GM18519 (cell line): Measurements from ENCODE around the gene JTB.
"Not testable (repeated sequence)": the region's sequence is repeated elsewhere in the genome, so short reads cannot be mapped to it uniquely, and the experiment has no call there.

Source experiments
- ATAC-seq: cut with Tn5 transposase; IDR thresholded peaks from one replicate; pipeline ENCODE4 v1.9.1; 2021; ENCODE audit warnings: mild to moderate bottlenecking, moderate library complexity; ENCODE audit not compliant: unreplicated experiment, low FRiP score

Gene JTB

GRCh38 chr1:153977250-153978240, at the start of gene JTB:
TSS of gene JTB (minus strand) at chr1:153977674. CDS start at chr1:153977252, 422 bp downstream.
- no peak for ATAC-seq

- no peak for ATAC-seq
Observed at GRCh38 chr1:154019940-154020339, 42.5 kb upstream of the JTB start.

- no peak for ATAC-seq
Observed at GRCh38 chr1:154019269-154019668, 41.8 kb upstream of the JTB start.

GRCh38 chr1:154014154-154014907, 36.9 kb upstream of the JTB start:
- no peak for ATAC-seq

GRCh38 chr1:154012543-154012942, 35.1 kb upstream of the JTB start:
- ATAC-seq = not testable (repeated sequence)

- ATAC-seq = no peak
Observed at GRCh38 chr1:154012129-154012528, 34.7 kb upstream of the JTB start.

- ATAC-seq = no peak
Observed at GRCh38 chr1:154006136-154006535, 28.7 kb upstream of the JTB start.

GRCh38 chr1:154000420-154000819, 22.9 kb upstream of the JTB start:
- ATAC-seq = no peak

- ATAC-seq = not testable (repeated sequence)
Observed at GRCh38 chr1:153996882-153997281, 19.4 kb upstream of the JTB start.

- ATAC-seq = no peak
Observed at GRCh38 chr1:153995640-153996039, 18.2 kb upstream of the JTB start.

GRCh38 chr1:153995202-153995601, 17.7 kb upstream of the JTB start:
- ATAC-seq = no peak

GRCh38 chr1:153991806-153992205, 14.3 kb upstream of the JTB start:
- ATAC-seq = no peak

GRCh38 chr1:153991151-153991630, 13.7 kb upstream of the JTB start:
- ATAC-seq = no peak

GRCh38 chr1:153990468-153991150, 13.1 kb upstream of the JTB start, which contains the start of gene RPS27:
TSS of gene RPS27 (plus strand) at chr1:153990762. CDS start at chr1:153990797, 35 bp downstream.
- ATAC-seq = peak; percentile 66

- ATAC-seq = no peak
Observed at GRCh38 chr1:153987621-153988020, 10.1 kb upstream of the JTB start.

- no peak for ATAC-seq
Observed at GRCh38 chr1:153985941-153986761, 8.7 kb upstream of the JTB start, which contains the start of gene RAB13. TSS of gene RAB13 (minus strand) at chr1:153986339. CDS start at chr1:153986236, 103 bp downstream.

GRCh38 chr1:153985341-153985912, 8.0 kb upstream of the JTB start:
- ATAC-seq = no peak

- no peak for ATAC-seq
Observed at GRCh38 chr1:153984123-153984894, 6.8 kb upstream of the JTB start.
